Right lobe of liver (tissue), 6 donors: ENCODE data around the gene INTS1. TPM values are rescaled to one million over a fixed set of nuclear protein-coding genes. Genes with fewer than 3 reads are reported as not detected.

Source experiments
- ATAC-seq, 4 donors: fragments of 200-7000 bp; cut with Tn5 transposase; one replicate each; pipeline ENCODE4 v1.9.1; 2020; ENCODE audit warnings: mild to moderate bottlenecking in 4 of 4, moderate library complexity in 4 of 4
- DNase-seq, 3 donors: peaks; one replicate each; pipeline ENCODE4 v3.0.0-alpha.2; 2020
- H3K27ac ChIP-seq, 3 donors: fragments of 200-600 bp; one replicate each; pipeline ENCODE4 v1.8.0; 2022
- H3K27me3 ChIP-seq, 2 donors: fragments of 200-600 bp; one replicate each; pipeline ENCODE4 v1.8.0; 2022
- H3K36me3 ChIP-seq, 4 donors: fragments of 200-600 bp; sonication (generic) in 1 of 4; one replicate each; pipeline versions ENCODE4 v1.5.1 to v1.8.0; 2017 to 2022; ENCODE audit warnings: control low read depth in 1 of 4
- H3K4me1 ChIP-seq, 4 donors: fragments of 200-600 bp; sonication (generic) in 1 of 4; one replicate each; pipeline versions ENCODE4 v1.5.1 to v1.8.0; 2017 to 2022; ENCODE audit warnings: control low read depth in 1 of 4
- H3K4me3 ChIP-seq, 3 donors: fragments of 200-600 bp; one replicate each; pipeline ENCODE4 v1.8.0; 2022
- H3K9me3 ChIP-seq, 4 donors: fragments of 200-600 bp; sonication (generic) in 1 of 4; one replicate each; pipeline versions ENCODE4 v1.5.1 to v1.8.0; 2017 to 2022; ENCODE audit warnings: control low read depth in 1 of 4
- CTCF ChIP-seq, 4 donors: fragments of 200-600 bp in 3 of 4; fragments of 450-650 bp in 1 of 4; IDR thresholded peaks; one replicate each; pipeline versions ENCODE4 v1.5.1 to v1.8.0; 2016 to 2022; ENCODE audit warnings: antibody characterized with exemption in 4 of 4, mild to moderate bottlenecking in 2 of 4
- POLR2A ChIP-seq: fragments of 450-650 bp; IDR thresholded peaks from one replicate; pipeline ENCODE4 v1.6.1; 2017; ENCODE audit warnings: antibody characterized with exemption, mild to moderate bottlenecking
- WGBS: methylation state at CpG from one replicate; pipeline ENCODE4 v1.1.6; 2018; ENCODE audit warnings: low coverage, low lambda C conversion rate; ENCODE audit not compliant: insufficient coverage; ENCODE audit errors: missing lambda C conversion rate; 5-methylcytosine and 5-hydroxymethylcytosine counted together
- intact Hi-C, 2 donors: fragments of 100-400 bp; cut with DNase I; formaldehyde crosslinking; loops; one replicate each; pipeline versions ENCODE4 v1.11.2 to v1.14.1; 2022
- total RNA-seq, 6 experiments: library from RNA; depleted of rRNA in 2 of 6; stranded (reverse); fragments of >200 nt in 2 of 6; fragmentation: NEBNext Ultra II Directional in 3 of 6; extraction: Animal tissue kit (Norgen Biotek cat#: 25700) in 3 of 6; gene quantifications; one replicate each; pipeline versions ENCODE4 v1.1.0 to v1.2.4, GENCODE V29; 2016 to 2023
- donor health status: DM: no; HTN: yes; CAD: no.
- donor health status: DM: no; HTN: no; CAD: no.
- donor health status: DM: no; HTN: no; CAD: no.
- donor health status: DM: no; HTN: yes; CAD: no.
- donor health status: DM: no; HTN: yes; CAD: no.

INTS1 gene
- total RNA-seq, 6 experiments from 2014 or later: 30.1 to 49.6 (median 41.2) TPM

DNA sequence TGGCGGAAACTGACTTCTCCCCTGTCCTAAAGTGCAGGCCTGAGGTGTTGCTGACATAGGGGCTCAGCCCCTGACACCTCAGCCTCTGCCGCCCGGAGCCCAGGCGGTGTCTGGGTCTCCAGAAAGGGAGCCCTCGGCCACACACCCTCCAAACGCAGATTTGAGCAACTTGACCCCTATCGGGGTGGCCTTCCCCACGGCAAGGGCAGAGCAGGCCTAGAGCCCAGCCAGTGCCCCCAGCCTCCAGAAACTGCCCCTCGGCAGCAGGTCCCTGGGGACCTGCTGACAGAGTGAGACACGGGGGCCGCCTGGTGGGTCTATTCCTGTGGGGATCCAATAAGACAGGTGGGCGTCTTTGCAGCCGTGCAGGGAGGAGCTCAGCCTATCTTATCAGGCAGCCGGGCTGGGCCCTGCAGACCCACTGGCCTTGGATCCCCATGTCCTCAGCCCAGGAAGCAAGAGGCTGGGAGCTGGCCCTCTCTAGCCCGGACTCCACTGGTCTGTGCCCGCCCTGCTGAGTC, 40.8 kb upstream of the INTS1 start:
- TF ChIP-seq POLR2A (no peak), CTCF (IDR thresholded peaks at IDR 0.05) (no peak)
- WGBS: 80% methylated on average over 2 of the region's 16 CpGs
- intact Hi-C loops: no loop called here
- Histone ChIP-seq H3K4me1 (no peaks in the 10 kb centered on the region), H3K27me3 (no peaks in the 10 kb centered on the region), H3K9me3 (no peaks in the 10 kb centered on the region), H3K27ac (no peak overlapping the region), H3K4me3 (no peak overlapping the region), H3K36me3 (peaks cover 0 to 11% (median 10%) of the 10 kb centered on the region in 4 donors)
- DNase-seq: no peak
- no peak for ATAC-seq

- Histone ChIP-seq H3K4me1 (no peaks in the 10 kb centered on the region), H3K27me3 (no peaks in the 10 kb centered on the region), H3K36me3 (peaks cover 0 to 13% (median 10%) of the 10 kb centered on the region in 4 donors), H3K4me3 (no peak overlapping the region), H3K9me3 (no peaks in the 10 kb centered on the region), H3K27ac (no peak overlapping the region)
- TF ChIP-seq CTCF (IDR thresholded peaks at IDR 0.05) (no peak), POLR2A (no peak)
- 94% methylated on average over 7 of the region's 41 CpGs for WGBS
- intact Hi-C loops: no loop called here
- DNase-seq: peak in 2 of 3 donors; percentile 26 to 46
- peak in 1 of 4 donors; percentile 3 for ATAC-seq
Measured at GRCh38 chr7:1544178-1544895, 40.1 kb upstream of the INTS1 start.

DNA sequence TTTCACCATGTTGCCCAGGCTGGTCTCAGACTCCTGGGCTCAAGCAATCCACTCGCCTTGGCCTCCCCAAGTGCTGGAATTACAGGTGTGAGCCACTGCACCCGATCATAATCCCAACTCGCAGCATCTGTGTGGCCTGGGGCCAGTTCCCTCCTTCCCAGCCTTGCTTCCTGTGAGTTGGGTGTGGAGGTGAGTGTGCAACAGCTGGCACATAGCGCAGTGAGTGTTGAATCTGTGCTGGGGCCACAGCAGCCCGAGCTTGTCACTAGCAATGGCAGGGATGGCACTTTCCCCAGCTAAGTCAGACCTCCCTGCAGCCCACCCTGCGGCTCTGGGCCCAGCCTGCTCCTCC, 39.6 kb upstream of the INTS1 start:
- WGBS: 100% methylated on average over 1 of the region's 6 CpGs
- ATAC-seq (peak in 1 of 4 donors; percentile 1), DNase-seq (peak in 1 of 3 donors; percentile 47)
- no peaks in the 10 kb centered on the region for H3K4me1 ChIP-seq
- TF ChIP-seq POLR2A (peak; percentile 22), CTCF (IDR thresholded peaks at IDR 0.05) (no peak)
- H3K9me3 ChIP-seq: no peaks in the 10 kb centered on the region
- no peaks in the 10 kb centered on the region for H3K27me3 ChIP-seq
- peaks cover 0 to 13% (median 10%) of the 10 kb centered on the region in 4 donors for H3K36me3 ChIP-seq
- H3K27ac ChIP-seq: no peak overlapping the region
- H3K4me3 ChIP-seq: no peak overlapping the region
- intact Hi-C loops: no loop called here

DNA sequence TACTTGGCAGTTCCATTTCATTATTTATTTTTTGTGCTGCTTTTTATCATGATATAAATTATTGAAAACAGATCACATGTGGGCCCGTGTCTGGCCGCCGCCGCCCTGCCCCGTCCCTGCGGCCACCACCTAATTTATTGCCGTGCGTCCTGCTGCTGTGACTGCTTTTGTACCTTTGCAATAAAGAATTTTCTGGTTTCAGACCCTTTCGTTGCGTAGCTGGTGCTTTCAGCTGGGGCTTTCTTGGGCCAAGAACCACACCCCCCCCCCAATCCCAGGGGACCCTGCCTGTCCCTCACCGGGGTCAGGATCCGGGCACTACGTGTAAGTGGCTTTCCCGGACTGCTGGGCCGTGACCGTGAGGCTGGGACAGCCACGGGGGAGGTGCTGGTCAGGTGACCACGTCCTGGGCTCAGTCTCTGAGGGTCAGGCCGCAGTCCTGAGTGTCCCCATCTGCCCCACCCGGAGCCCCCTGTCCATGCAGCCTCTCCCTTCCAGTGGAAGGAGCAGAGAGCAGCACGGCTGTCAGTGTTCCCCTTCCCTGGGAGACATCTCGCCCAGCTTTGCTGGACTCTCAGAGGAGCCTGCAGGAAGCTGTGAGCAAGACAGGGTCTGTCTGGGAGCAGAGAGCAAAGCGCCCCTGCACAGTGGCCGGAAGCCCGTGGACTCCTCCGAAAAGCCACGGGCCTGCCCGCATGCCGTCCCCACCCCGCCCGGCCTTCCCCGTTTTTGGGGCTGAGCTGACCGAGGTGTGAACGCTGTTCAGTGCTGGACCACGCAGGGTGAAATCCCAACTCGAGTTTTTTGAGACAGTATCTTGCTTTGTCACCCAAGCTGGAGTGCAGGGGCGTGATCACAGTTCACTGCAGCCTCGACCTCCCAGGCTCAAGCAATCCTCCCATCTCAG, 38.9 kb upstream of the INTS1 start:
- peak in 3 of 4 donors; percentile 10 to 24 (median 11) for ATAC-seq
- intact Hi-C loops: no loop called here
- TF ChIP-seq CTCF (IDR thresholded peaks at IDR 0.05) (no peak), POLR2A (no peak)

More for the DNA sequence above, 38.9 kb upstream of the INTS1 start:
- H3K36me3 ChIP-seq: peaks cover 0 to 13% (median 9%) of the 10 kb centered on the region in 4 donors
- DNase-seq: peak in 2 of 3 donors; percentile 47 to 52
- no peak overlapping the region for H3K4me3 ChIP-seq
- H3K27me3 ChIP-seq: no peaks in the 10 kb centered on the region
- no peaks in the 10 kb centered on the region for H3K4me1 ChIP-seq
- H3K27ac ChIP-seq: no peak overlapping the region
- 74% methylated on average over 25 of the region's 38 CpGs for WGBS
- H3K9me3 ChIP-seq: no peaks in the 10 kb centered on the region
